ENCODE results near the gene POLR1H.

DNA sequence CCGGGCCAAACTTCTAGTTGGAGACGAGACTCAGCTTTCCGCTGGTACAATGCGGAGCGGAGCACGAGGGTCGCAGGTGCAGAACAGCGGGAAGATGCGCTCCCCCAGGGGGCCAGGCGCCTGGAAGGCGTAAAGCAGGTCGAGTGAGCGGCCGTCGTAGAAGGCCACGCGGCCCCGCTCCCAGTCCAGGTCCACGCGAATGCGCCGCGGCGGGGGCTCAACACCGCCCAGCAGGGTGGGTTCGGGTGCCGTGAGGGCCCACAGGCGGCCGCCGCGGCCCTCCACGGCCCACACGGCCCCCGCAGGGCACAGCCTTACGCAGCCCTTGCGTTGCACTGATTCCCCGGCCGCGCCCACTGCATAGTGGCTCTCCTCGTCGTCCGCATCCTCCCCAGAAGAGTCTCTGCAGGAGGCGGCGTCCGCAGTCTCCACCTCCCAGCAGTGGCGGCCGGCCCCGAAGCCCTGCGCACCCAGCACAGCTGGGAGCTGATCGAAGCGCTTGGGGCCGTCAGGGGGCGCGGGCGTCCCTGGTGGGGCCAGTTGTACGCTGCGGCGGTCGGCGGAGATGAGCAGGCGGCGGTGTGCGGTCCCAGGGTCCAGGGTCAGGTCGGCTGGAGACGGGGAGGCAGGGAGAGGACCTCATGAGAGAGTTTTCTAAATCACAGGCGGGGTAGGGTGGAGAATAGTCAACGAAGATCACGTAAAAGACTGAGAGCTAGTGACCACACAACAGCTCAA lies 10.2 kb downstream of the POLR1H start:
- TF ChIP-seq, protein P1, sequence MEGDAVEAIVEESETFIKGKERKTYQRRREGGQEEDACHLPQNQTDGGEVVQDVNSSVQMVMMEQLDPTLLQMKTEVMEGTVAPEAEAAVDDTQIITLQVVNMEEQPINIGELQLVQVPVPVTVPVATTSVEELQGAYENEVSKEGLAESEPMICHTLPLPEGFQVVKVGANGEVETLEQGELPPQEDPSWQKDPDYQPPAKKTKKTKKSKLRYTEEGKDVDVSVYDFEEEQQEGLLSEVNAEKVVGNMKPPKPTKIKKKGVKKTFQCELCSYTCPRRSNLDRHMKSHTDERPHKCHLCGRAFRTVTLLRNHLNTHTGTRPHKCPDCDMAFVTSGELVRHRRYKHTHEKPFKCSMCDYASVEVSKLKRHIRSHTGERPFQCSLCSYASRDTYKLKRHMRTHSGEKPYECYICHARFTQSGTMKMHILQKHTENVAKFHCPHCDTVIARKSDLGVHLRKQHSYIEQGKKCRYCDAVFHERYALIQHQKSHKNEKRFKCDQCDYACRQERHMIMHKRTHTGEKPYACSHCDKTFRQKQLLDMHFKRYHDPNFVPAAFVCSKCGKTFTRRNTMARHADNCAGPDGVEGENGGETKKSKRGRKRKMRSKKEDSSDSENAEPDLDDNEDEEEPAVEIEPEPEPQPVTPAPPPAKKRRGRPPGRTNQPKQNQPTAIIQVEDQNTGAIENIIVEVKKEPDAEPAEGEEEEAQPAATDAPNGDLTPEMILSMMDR (IDR thresholded peaks at IDR 0.05) = no peak
- no peak for TF ChIP-seq POLR2A (IDR thresholded peaks at IDR 0.05)
- no peak for TF ChIP-seq POLR2AphosphoS5 (IDR thresholded peaks at IDR 0.05)
